Loucy (cell line): Measurements from ENCODE around the gene STIP1.

Experiments used
- H2AFZ ChIP-seq: fragments of 200-600 bp; sonication (generic); 2 replicates; pipeline ENCODE4 v1.6.0; 2016; ENCODE audit warnings: antibody characterized with exemption, mild to moderate bottlenecking, low read length, moderate library complexity
- H3F3A ChIP-seq: fragments of 200-600 bp; 2 replicates; pipeline ENCODE4 v1.6.0; 2016; ENCODE audit warnings: antibody characterized with exemption, low read depth, mild to moderate bottlenecking
- H3K27me3 ChIP-seq: fragments of 200-600 bp; sonication (generic); 2 replicates; pipeline ENCODE4 v1.6.1; 2014; ENCODE audit warnings: low read length, mild to moderate bottlenecking; ENCODE audit not compliant: insufficient read depth, poor library complexity, severe bottlenecking
- H3K36me3 ChIP-seq: fragments of 200-600 bp; sonication (generic); 2 replicates; pipeline ENCODE4 v1.6.1; 2016; ENCODE audit warnings: low read length; ENCODE audit not compliant: insufficient read depth
- H3K4me1 ChIP-seq: fragments of 200-600 bp; sonication (generic); 2 replicates; pipeline ENCODE4 v1.5.1; 2014; ENCODE audit warnings: low read length, mild to moderate bottlenecking; ENCODE audit not compliant: insufficient read depth, poor library complexity, severe bottlenecking
- H3K4me2 ChIP-seq: fragments of 200-600 bp; sonication (generic); 2 replicates; pipeline ENCODE4 v1.6.0; 2014; ENCODE audit warnings: antibody characterized with exemption, low read length, low read depth, mild to moderate bottlenecking; ENCODE audit not compliant: poor library complexity, severe bottlenecking
- H3K4me3 ChIP-seq: fragments of 200-600 bp; sonication (generic); 2 replicates; pipeline ENCODE4 v1.5.1; 2014; ENCODE audit warnings: low read length, mild to moderate bottlenecking, mixed read lengths; ENCODE audit not compliant: poor library complexity, severe bottlenecking
- H3K79me2 ChIP-seq: fragments of 200-600 bp; sonication (generic); 2 replicates; pipeline ENCODE4 v1.6.1; 2014; ENCODE audit warnings: low read length; ENCODE audit not compliant: insufficient read depth
- H3K9ac ChIP-seq: fragments of 200-600 bp; sonication (generic); 2 replicates; pipeline ENCODE4 v1.6.0; 2014; ENCODE audit warnings: mild to moderate bottlenecking, low read depth, low read length, moderate library complexity; ENCODE audit not compliant: poor library complexity, severe bottlenecking
- H3K9me2 ChIP-seq: fragments of 200-600 bp; sonication (generic); replicated peaks from 2 replicates; pipeline ENCODE4 v1.6.1; 2016; ENCODE audit warnings: low read depth, low read length, mixed read lengths
- H3K9me3 ChIP-seq: fragments of 200-600 bp; sonication (generic); 2 replicates; pipeline ENCODE4 v1.6.1; 2014; ENCODE audit warnings: mild to moderate bottlenecking, antibody characterized with exemption, low read length, low read depth; ENCODE audit not compliant: insufficient read depth
- H4K20me1 ChIP-seq: fragments of 200-600 bp; sonication (generic); 2 replicates; pipeline ENCODE4 v1.6.0; 2014; ENCODE audit warnings: antibody characterized with exemption, low read length, mild to moderate bottlenecking; ENCODE audit not compliant: insufficient read depth, poor library complexity, severe bottlenecking
- CTCF ChIP-seq: fragments of 200-600 bp; sonication (generic); conservative IDR thresholded peaks from 2 replicates; pipeline ENCODE4 v1.5.1; 2014; ENCODE audit warnings: mild to moderate bottlenecking, antibody characterized with exemption, low read length
- EZH2phosphoT487 ChIP-seq: fragments of 200-600 bp; IDR thresholded peaks from 2 replicates; pipeline ENCODE4 v1.6.1; 2018; ENCODE audit warnings: antibody characterized with exemption, mild to moderate bottlenecking, moderate library complexity, borderline replicate concordance

The STIP1 gene

GRCh38 chr11:64202992-64203391, 17.0 kb downstream of the STIP1 start:
- no peak overlapping the region for H2AFZ ChIP-seq
- TF ChIP-seq EZH2phosphoT487 (no peak), CTCF (no peak)
- H4K20me1 ChIP-seq: peaks cover 14% of the 10 kb centered on the region
- peaks cover 31% of the 10 kb centered on the region for H3K79me2 ChIP-seq
- H3K27me3 ChIP-seq: no peaks in the 10 kb centered on the region
- H3K9me2 ChIP-seq: no peaks in the 10 kb centered on the region
- peaks cover 57% of the 10 kb centered on the region; the same call in 1 of the 2 replicates for H3K36me3 ChIP-seq
- no peak overlapping the region for H3K4me3 ChIP-seq
- peaks cover 6% of the 10 kb centered on the region; the same call in 1 of the 2 replicates for H3F3A ChIP-seq
- peaks cover 13% of the 10 kb centered on the region for H3K4me1 ChIP-seq
- no peaks in the 10 kb centered on the region for H3K9me3 ChIP-seq
- H3K9ac ChIP-seq: no peak overlapping the region
- H3K4me2 ChIP-seq: no peak overlapping the region

GRCh38 chr11:64203421-64204079, 17.6 kb downstream of the STIP1 start:
- Histone ChIP-seq H3K27me3 (no peaks in the 10 kb centered on the region), H3K79me2 (peaks cover 34% of the 10 kb centered on the region), H3K36me3 (peaks cover 51% of the 10 kb centered on the region; the same call in 1 of the 2 replicates), H3K4me2 (no peak overlapping the region), H3K9me2 (no peaks in the 10 kb centered on the region), H3K4me3 (no peak overlapping the region), H4K20me1 (peaks cover 17% of the 10 kb centered on the region), H2AFZ (no peak overlapping the region), H3K4me1 (peaks cover 18% of the 10 kb centered on the region), H3K9me3 (no peaks in the 10 kb centered on the region), H3F3A (peaks cover 6% of the 10 kb centered on the region; the same call in 1 of the 2 replicates), H3K9ac (no peak overlapping the region)
- TF ChIP-seq EZH2phosphoT487 (no peak), CTCF (no peak)

- Histone ChIP-seq H3K4me1 (peaks cover 23% of the 10 kb centered on the region), H2AFZ (no peak overlapping the region), H3F3A (peaks cover 6% of the 10 kb centered on the region; the same call in 1 of the 2 replicates), H3K4me3 (no peak overlapping the region), H3K9me2 (no peaks in the 10 kb centered on the region), H3K79me2 (peaks cover 37% of the 10 kb centered on the region), H3K36me3 (peaks cover 46% of the 10 kb centered on the region; the same call in 1 of the 2 replicates), H3K4me2 (no peak overlapping the region), H4K20me1 (peaks cover 20% of the 10 kb centered on the region), H3K9ac (no peak overlapping the region), H3K27me3 (no peaks in the 10 kb centered on the region), H3K9me3 (no peaks in the 10 kb centered on the region)
- no peak for TF ChIP-seq CTCF
- no peak for TF ChIP-seq EZH2phosphoT487
Observed at GRCh38 chr11:64204080-64204440, 18.1 kb downstream of the STIP1 start.
